Activated CD8-positive, alpha-beta memory T cell treated with anti-CD3 and anti-CD28 coated beads for 36 hours (primary cell): ENCODE measurements around the gene PKN1. TPM values are rescaled to one million over a fixed set of nuclear protein-coding genes. Genes with fewer than 3 reads are reported as not detected.
"Not testable (repeated sequence)": the region's sequence is repeated elsewhere in the genome, so short reads cannot be mapped to it uniquely, and the experiment has no call there.

Source experiments
- CTCF ChIA-PET: fragments of 350-600 bp; sonication (Branson Sonifier 250); formaldehyde crosslinking; loops from one replicate; lab custom pipeline; 2021; ENCODE audit warnings: antibody characterized with exemption; lab: Charles Lee
- POLR2A ChIA-PET: fragments of 350-600 bp; sonication (Branson Sonifier 250); formaldehyde crosslinking; loops from one replicate; lab custom pipeline; 2021; ENCODE audit warnings: antibody characterized with exemption; lab: Charles Lee
- total RNA-seq, 2 experiments: library from RNA; stranded (reverse); gene quantifications; one replicate each; pipeline ENCODE4 v1.2.3, GENCODE V29; 2021

Gene PKN1
- total RNA-seq = 100 to 1,000 TPM; 171 to 180 TPM

- POLR2A ChIA-PET = interaction anchor here (0.5 to 1.3 kb wide), 5 partner anchors 14 to 1920 kb away, joined by 3 to 10 read pairs (median 4); partner anchors contain the start of gene DDX39A
- CTCF ChIA-PET = interaction anchor here (0.7 to 2.5 kb wide), 9 partner anchors 9 to 52 kb away, joined by 3 to 24 read pairs (median 7); partner anchors contain the start of gene PTGER1
Observed at GRCh38 chr19:14432791-14433553, at the start of gene PKN1. TSS of gene PKN1 (plus strand) at chr19:14433306. CDS start at chr19:14433522, 216 bp downstream.

- POLR2A ChIA-PET = interaction anchor here (0.7 to 4.8 kb wide), 10 partner anchors 9 to 247 kb away, joined by 3 to 87 read pairs (median 4); partner anchors contain the start of gene TECR
- CTCF ChIA-PET = interaction anchor here (0.7 to 5.5 kb wide), 13 partner anchors 12 to 247 kb away, joined by 3 to 50 read pairs (median 4); partner anchors contain the start of gene ASF1B
Observed at GRCh38 chr19:14383661-14384555, 49.2 kb upstream of the PKN1 start.

GRCh38 chr19:14385492-14385891 is 47.6 kb upstream of the PKN1 start:
- CTCF ChIA-PET = interaction anchor here (0.6 to 1.3 kb wide), 5 partner anchors 11 to 214 kb away, joined by 3 to 5 read pairs (median 3); partner anchors contain the start of gene DDX39A

GRCh38 chr19:14390548-14390947 is 42.6 kb upstream of the PKN1 start:
- ChIA-PET CTCF (no interaction called here), POLR2A (no interaction called here)

More at GRCh38 chr19:14385492-14385891, 47.6 kb upstream of the PKN1 start:
- POLR2A ChIA-PET = interaction anchor here (0.6 kb wide), 1 partner anchor 11 kb away, joined by 4 read pairs; no protein-coding TSS in a partner anchor

- ChIA-PET POLR2A (no interaction called here), CTCF (no interaction called here)
Observed at GRCh38 chr19:14391156-14391821, 41.8 kb upstream of the PKN1 start.

- CTCF ChIA-PET = interaction anchor here (1.7 kb wide), 1 partner anchor 13 kb away, joined by 7 read pairs; no protein-coding TSS in a partner anchor
- POLR2A ChIA-PET = interaction anchor here (1.6 kb wide), 1 partner anchor 24 kb away, joined by 8 read pairs; no protein-coding TSS in a partner anchor
Observed at GRCh38 chr19:14393329-14393728, 39.8 kb upstream of the PKN1 start.

GRCh38 chr19:14394167-14394566 is 38.9 kb upstream of the PKN1 start:
- ChIA-PET CTCF (interaction anchor here (1.6 kb wide), 1 partner anchor 12 kb away, joined by 5 read pairs; no protein-coding TSS in a partner anchor), POLR2A (interaction anchor here (1.6 kb wide), 1 partner anchor 25 kb away, joined by 8 read pairs; no protein-coding TSS in a partner anchor)

GRCh38 chr19:14395262-14395661 is 37.8 kb upstream of the PKN1 start:
- ChIA-PET CTCF (interaction anchor here (1.6 kb wide), 2 partner anchors 11 to 12 kb away, joined by 5 read pairs; no protein-coding TSS in a partner anchor), POLR2A (interaction anchor here (0.7 kb wide), 2 partner anchors 44 to 269 kb away, joined by 6 to 8 read pairs; no protein-coding TSS in a partner anchor)

- CTCF ChIA-PET = interaction anchor here (0.6 to 1.6 kb wide), 3 partner anchors 10 to 34 kb away, joined by 4 to 5 read pairs (median 5); no protein-coding TSS in a partner anchor
- POLR2A ChIA-PET = no interaction called here
Observed at GRCh38 chr19:14395710-14396336, 37.3 kb upstream of the PKN1 start.

GRCh38 chr19:14396730-14397129 is 36.4 kb upstream of the PKN1 start:
- POLR2A ChIA-PET = interaction anchor here (0.6 kb wide), 1 partner anchor 11 kb away, joined by 4 read pairs; no protein-coding TSS in a partner anchor

GRCh38 chr19:14397168-14397567 is 35.9 kb upstream of the PKN1 start:
- CTCF ChIA-PET, POLR2A ChIA-PET: not testable (repeated sequence)

More at GRCh38 chr19:14396730-14397129, 36.4 kb upstream of the PKN1 start:
- CTCF ChIA-PET = not testable (repeated sequence)

GRCh38 chr19:14400951-14401431 is 32.1 kb upstream of the PKN1 start:
- ChIA-PET POLR2A (interaction anchor here (0.6 to 1.4 kb wide), 3 partner anchors 14 to 20 kb away, joined by 3 to 6 read pairs (median 3); partner anchors contain the start of gene ADGRE5), CTCF (interaction anchor here (1.3 to 1.6 kb wide), 3 partner anchors 23 to 264 kb away, joined by 4 to 7 read pairs (median 4); partner anchors contain the start of gene ASF1B)

GRCh38 chr19:14401468-14402195 is 31.5 kb upstream of the PKN1 start:
- ChIA-PET CTCF (interaction anchor here (0.6 to 1.6 kb wide), 6 partner anchors 14 to 265 kb away, joined by 3 to 7 read pairs (median 4); partner anchors contain the start of gene ASF1B), POLR2A (interaction anchor here (0.6 to 1.4 kb wide), 4 partner anchors 13 to 40 kb away, joined by 3 to 6 read pairs (median 3); partner anchors contain the start of gene ADGRE5)

GRCh38 chr19:14402332-14403144 is 30.6 kb upstream of the PKN1 start:
- POLR2A ChIA-PET = interaction anchor here (1.0 to 1.4 kb wide), 3 partner anchors 19 to 41 kb away, joined by 3 to 6 read pairs (median 3); partner anchors contain the start of gene ADGRE5
- CTCF ChIA-PET = interaction anchor here (0.9 to 1.4 kb wide), 4 partner anchors 15 to 77 kb away, joined by 3 to 7 read pairs (median 4); no protein-coding TSS in a partner anchor
